Keratinocyte (primary cell): ENCODE data around the gene MED26. TPM values are rescaled to one million over a fixed set of nuclear protein-coding genes. Genes with fewer than 3 reads are reported as not detected.

Experiments used
- DNase-seq: peaks from one replicate; pipeline ENCODE4 v3.0.0-alpha.2; 2011; ENCODE audit warnings: low read depth, missing footprints, low spot score
- FAIRE-seq: peaks from 2 replicates; lab custom pipeline; 2011; peaks lifted over from hg19 to GRCh38; lab: Jason Lieb, UNC
- H2AFZ ChIP-seq: 2 replicates; pipeline ENCODE4 v1.6.0; 2012; ENCODE audit warnings: low read length, control low read depth, inconsistent platforms; ENCODE audit not compliant: control insufficient read depth
- H3K27ac ChIP-seq: 2 replicates; pipeline ENCODE4 v1.5.1; 2011; ENCODE audit warnings: low read length; ENCODE audit not compliant: control insufficient read depth, insufficient read depth
- H3K27me3 ChIP-seq: 3 replicates; pipeline ENCODE4 v1.6.0; 2011; ENCODE audit warnings: low read length; ENCODE audit not compliant: control insufficient read depth, insufficient read depth; ENCODE audit errors: extremely low read depth
- H3K36me3 ChIP-seq, 2 experiments: 2 replicates in 1 of 2; 3 replicates in 1 of 2; pipeline ENCODE4 v1.5.1; 2011; ENCODE audit warnings: low read length in 2 of 2, mild to moderate bottlenecking in 1 of 2; ENCODE audit not compliant: control insufficient read depth in 2 of 2, insufficient read depth in 2 of 2; ENCODE audit errors: extremely low read depth in 1 of 2
- H3K4me1 ChIP-seq: 3 replicates; pipeline ENCODE4 v1.5.1; 2011; ENCODE audit warnings: low read length; ENCODE audit not compliant: control insufficient read depth, insufficient read depth; ENCODE audit errors: extremely low read depth
- H3K4me2 ChIP-seq: 3 replicates; pipeline ENCODE4 v1.6.0; 2011; ENCODE audit warnings: low read depth, low read length; ENCODE audit not compliant: control insufficient read depth, insufficient read depth; ENCODE audit errors: extremely low read depth
- H3K4me3 ChIP-seq, 3 experiments: fragments of 200-600 bp in 1 of 3; sonication (generic) in 1 of 3; 2 replicates in 2 of 3; 3 replicates in 1 of 3; pipeline ENCODE4 v1.5.1; 2011 to 2016; ENCODE audit warnings: low read length in 3 of 3, mild to moderate bottlenecking in 3 of 3, control low read depth in 2 of 3, inconsistent platforms in 1 of 3, low read depth in 1 of 3, mixed read lengths in 1 of 3, mixed run types in 1 of 3, moderate library complexity in 1 of 3; ENCODE audit not compliant: control insufficient read depth in 2 of 3, insufficient read depth in 2 of 3; ENCODE audit errors: extremely low read depth in 1 of 3
- H3K79me2 ChIP-seq: 2 replicates; pipeline ENCODE4 v1.6.0; 2012; ENCODE audit warnings: low read length; ENCODE audit not compliant: control insufficient read depth, insufficient read depth
- H3K9ac ChIP-seq: 3 replicates; pipeline ENCODE4 v1.6.0; 2011; ENCODE audit warnings: low read length; ENCODE audit not compliant: control insufficient read depth, insufficient read depth; ENCODE audit errors: extremely low read depth
- H3K9me1 ChIP-seq: 3 replicates; pipeline ENCODE4 v1.6.0; 2011; ENCODE audit warnings: low read length; ENCODE audit not compliant: control insufficient read depth, insufficient read depth; ENCODE audit errors: extremely low read depth
- H3K9me3 ChIP-seq: 2 replicates; pipeline ENCODE4 v1.5.1; 2012; ENCODE audit warnings: low read depth, low read length; ENCODE audit not compliant: control insufficient read depth
- H4K20me1 ChIP-seq: 3 replicates; pipeline ENCODE4 v1.6.0; 2011; ENCODE audit warnings: low read length; ENCODE audit not compliant: control insufficient read depth, insufficient read depth; ENCODE audit errors: extremely low read depth
- EZH2 ChIP-seq: IDR thresholded peaks from one replicate; pipeline ENCODE4 v1.6.1; 2012; ENCODE audit warnings: inconsistent platforms, mild to moderate bottlenecking, low read length, moderate library complexity
- dilution Hi-C: fragments of 300-500 bp; cut with MboI; formaldehyde crosslinking; loops from one replicate; pipeline ENCODE4 v1.7.0; 2020; ENCODE audit warnings: low sequenced_read_pairs; ENCODE audit not compliant: extremely low pct_ligation_motif_present
- polyA plus RNA-seq, 5 experiments: library from polyadenylated mRNA; depleted of rRNA in 3 of 5; stranded (reverse) in 3 of 5; stranded (forward) in 1 of 5; unstranded in 1 of 5; fragments of >200 nt; gene quantifications; 1 replicate in 1 of 5; 2 replicates in 3 of 5; 3 replicates in 1 of 5; pipeline versions ENCODE4 v1.2.1 to v1.2.3, GENCODE V29; 2011 to 2012; ENCODE audit warnings: missing spikeins in 2 of 5, low read depth in 1 of 5, low replicate concordance in 1 of 5
- TF ChIP-seq, protein P1 (sequence below), 3 experiments: IDR thresholded peaks in 1 of 3; conservative IDR thresholded peaks in 1 of 3; optimal IDR thresholded peaks in 1 of 3; 2 replicates in 2 of 3; 3 replicates in 1 of 3; pipeline versions ENCODE3 to v1.5.1; 2011; ENCODE audit warnings: low read length in 3 of 3, mild to moderate bottlenecking in 3 of 3, moderate library complexity in 2 of 3, control low read depth in 1 of 3, inconsistent platforms in 1 of 3; ENCODE audit not compliant: insufficient read depth in 2 of 3; ENCODE audit errors: extremely low read depth in 1 of 3

The MED26 gene
- polyA plus RNA-seq, 1 donor (not counting 4 experiments of a cell fraction or from before 2014, with no cell fraction given): 4.7 TPM

DNA sequence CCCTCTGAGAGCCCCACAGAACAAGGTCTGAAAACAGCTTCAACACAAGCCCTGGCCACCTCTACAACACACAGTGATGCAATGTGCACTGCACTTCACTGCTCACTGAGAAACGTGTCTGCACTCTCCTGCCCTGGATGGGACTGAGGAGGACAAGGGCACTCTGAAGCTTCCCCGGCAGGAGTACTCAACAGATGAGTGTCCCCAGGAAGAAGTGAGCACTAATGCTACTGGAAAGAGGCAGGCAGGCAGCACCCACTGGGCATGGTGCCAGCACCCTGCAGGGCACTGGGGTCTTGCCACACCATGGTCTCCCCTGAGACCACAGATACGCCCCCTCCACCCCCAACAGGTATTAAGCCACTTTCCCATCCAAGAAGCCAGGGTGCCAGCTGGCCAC lies 38.1 kb downstream of the MED26 start:
- Histone ChIP-seq H2AFZ (no peak overlapping the region), H3K4me3 (no peak overlapping the region), H3K27ac (no peak overlapping the region), H3K27me3 (no peaks in the 10 kb centered on the region), H3K4me1 (peaks cover 51% of the 10 kb centered on the region), H3K9me1 (peaks cover 30% of the 10 kb centered on the region), H3K9ac (no peak overlapping the region), H3K79me2 (peaks cover 94% of the 10 kb centered on the region), H4K20me1 (peaks cover 32% of the 10 kb centered on the region), H3K4me2 (no peak overlapping the region), H3K36me3 (peaks cover 3 to 9% of the 10 kb centered on the region in 2 experiments), H3K9me3 (no peaks in the 10 kb centered on the region)
- dilution Hi-C loops: no loop called here
- DNase-seq (no peak), FAIRE-seq (no peak)
- TF ChIP-seq, protein P1, sequence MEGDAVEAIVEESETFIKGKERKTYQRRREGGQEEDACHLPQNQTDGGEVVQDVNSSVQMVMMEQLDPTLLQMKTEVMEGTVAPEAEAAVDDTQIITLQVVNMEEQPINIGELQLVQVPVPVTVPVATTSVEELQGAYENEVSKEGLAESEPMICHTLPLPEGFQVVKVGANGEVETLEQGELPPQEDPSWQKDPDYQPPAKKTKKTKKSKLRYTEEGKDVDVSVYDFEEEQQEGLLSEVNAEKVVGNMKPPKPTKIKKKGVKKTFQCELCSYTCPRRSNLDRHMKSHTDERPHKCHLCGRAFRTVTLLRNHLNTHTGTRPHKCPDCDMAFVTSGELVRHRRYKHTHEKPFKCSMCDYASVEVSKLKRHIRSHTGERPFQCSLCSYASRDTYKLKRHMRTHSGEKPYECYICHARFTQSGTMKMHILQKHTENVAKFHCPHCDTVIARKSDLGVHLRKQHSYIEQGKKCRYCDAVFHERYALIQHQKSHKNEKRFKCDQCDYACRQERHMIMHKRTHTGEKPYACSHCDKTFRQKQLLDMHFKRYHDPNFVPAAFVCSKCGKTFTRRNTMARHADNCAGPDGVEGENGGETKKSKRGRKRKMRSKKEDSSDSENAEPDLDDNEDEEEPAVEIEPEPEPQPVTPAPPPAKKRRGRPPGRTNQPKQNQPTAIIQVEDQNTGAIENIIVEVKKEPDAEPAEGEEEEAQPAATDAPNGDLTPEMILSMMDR (optimal IDR thresholded peaks at IDR 0.05 in 1 of 3, IDR thresholded peaks at IDR 0.05 in 1 of 3, conservative IDR thresholded peaks at IDR 0.05 in 1 of 3; ENCODE audit: extremely low read depth in 1 of 3, insufficient read depth in 2 of 3, low read length in 3 of 3): no peak
- TF ChIP-seq EZH2: no peak

- dilution Hi-C loops: no loop called here
- FAIRE-seq: no peak
- H2AFZ ChIP-seq: no peak overlapping the region
- H3K27ac ChIP-seq: peak overlapping the region; percentile 38
- H3K9me3 ChIP-seq: no peaks in the 10 kb centered on the region
- H3K9ac ChIP-seq: no peak overlapping the region
- peaks cover 30% of the 10 kb centered on the region for H4K20me1 ChIP-seq
- TF ChIP-seq, protein P1 (optimal IDR thresholded peaks at IDR 0.05 in 1 of 3, IDR thresholded peaks at IDR 0.05 in 1 of 3, conservative IDR thresholded peaks at IDR 0.05 in 1 of 3; ENCODE audit: extremely low read depth in 1 of 3, insufficient read depth in 2 of 3, low read length in 3 of 3): no peak
- TF ChIP-seq EZH2: no peak
- H3K36me3 ChIP-seq: peaks cover 3 to 9% of the 10 kb centered on the region in 2 experiments
- DNase-seq: no peak
- H3K4me2 ChIP-seq: peak overlapping the region; percentile 80
- peaks cover 92% of the 10 kb centered on the region for H3K79me2 ChIP-seq
- H3K4me1 ChIP-seq: peaks cover 54% of the 10 kb centered on the region
- no peak overlapping the region for H3K4me3 ChIP-seq
- H3K27me3 ChIP-seq: no peaks in the 10 kb centered on the region
- H3K9me1 ChIP-seq: peaks cover 30% of the 10 kb centered on the region
Observed at GRCh38 chr19:16588824-16589577, 39.0 kb downstream of the MED26 start.
